Spinal cord (tissue), 10 donors: ENCODE data around the gene NADK2. TPM values are rescaled to one million over a fixed set of nuclear protein-coding genes. Genes with fewer than 3 reads are reported as not detected.
A peak's percentile ranks its signal among the peaks of the same experiment; 100 is the strongest.

Source experiments
- DNase-seq, 6 donors: peaks; one replicate each; pipeline versions ENCODE4 v3.0.0 to v3.0.0-alpha.2; 2013 to 2015; ENCODE audit warnings: low spot score in 6 of 6, low read depth in 4 of 6
- H3K27ac ChIP-seq: one replicate; pipeline ENCODE4 v1.5.1; 2013; ENCODE audit warnings: low read depth, low read length, control low read depth
- H3K27me3 ChIP-seq: one replicate; pipeline ENCODE4 v1.6.1; 2013; ENCODE audit warnings: low read length; ENCODE audit not compliant: control insufficient read depth, insufficient read depth
- H3K36me3 ChIP-seq: one replicate; pipeline ENCODE4 v1.6.1; 2013; ENCODE audit warnings: low read length; ENCODE audit not compliant: control insufficient read depth, insufficient read depth
- H3K4me1 ChIP-seq: one replicate; pipeline ENCODE4 v1.6.1; 2013; ENCODE audit warnings: low read length; ENCODE audit not compliant: control insufficient read depth, insufficient read depth
- H3K4me3 ChIP-seq: one replicate; pipeline ENCODE4 v1.5.1; 2013; ENCODE audit warnings: low read depth, low read length, control low read depth
- H3K9me3 ChIP-seq: one replicate; pipeline ENCODE4 v1.6.1; 2013; ENCODE audit warnings: low read length; ENCODE audit not compliant: control insufficient read depth, insufficient read depth
- WGBS: methylation state at CpG from one replicate; pipeline ENCODE4 v1.1.5; 2013; ENCODE audit warnings: missing lambda C conversion rate; ENCODE audit not compliant: insufficient coverage; 5-methylcytosine and 5-hydroxymethylcytosine counted together
- polyA plus RNA-seq, 2 donors: library from polyadenylated mRNA; unstranded; fragments of 120-200 nt; gene quantifications; one replicate each; pipeline ENCODE4 v1.2.1, GENCODE V29; 2013; ENCODE audit not compliant: insufficient read length in 2 of 2
- total RNA-seq, 2 donors: library from RNA; depleted of rRNA in 1 of 2; stranded (reverse); fragments of 120-200 nt in 1 of 2; fragments of >200 nt in 1 of 2; gene quantifications; one replicate each; pipeline versions ENCODE4 v1.2.3 to v1.2.4, GENCODE V29; 2013 to 2014
- donor health status: healthy.

NADK2 gene
- total and polyA plus RNA-seq, 4 donors, result 58.5 to 90.4 (median 78.8) TPM

DNA sequence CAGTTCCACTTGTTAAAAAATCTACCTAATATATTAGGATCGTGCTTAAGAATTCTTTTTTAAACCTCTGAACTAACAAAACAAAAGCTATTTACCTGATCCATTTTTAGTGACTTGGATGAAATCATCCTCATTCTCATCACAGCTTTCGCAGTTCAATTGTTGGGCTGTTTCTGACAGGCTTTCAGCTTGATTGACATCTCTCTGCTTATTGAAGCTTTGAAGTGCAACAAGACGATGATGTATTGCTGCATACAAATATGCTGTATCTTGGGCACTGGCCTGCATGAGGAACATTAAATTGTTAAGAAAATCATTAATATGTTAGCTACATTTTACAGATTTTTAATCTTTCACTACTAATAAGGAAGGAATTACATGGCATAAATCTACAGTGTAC lies 9.5 kb upstream of the NADK2 start:
- DNase-seq, result no peak
- Histone ChIP-seq H3K9me3 (no peaks in the 10 kb centered on the region), H3K27me3 (no peaks in the 10 kb centered on the region), H3K4me3 (no peak overlapping the region), H3K4me1 (no peaks in the 10 kb centered on the region), H3K36me3 (no peaks in the 10 kb centered on the region), H3K27ac (no peak overlapping the region)
- WGBS, result 100% methylated on average over 1 of the region's 3 CpGs

DNA sequence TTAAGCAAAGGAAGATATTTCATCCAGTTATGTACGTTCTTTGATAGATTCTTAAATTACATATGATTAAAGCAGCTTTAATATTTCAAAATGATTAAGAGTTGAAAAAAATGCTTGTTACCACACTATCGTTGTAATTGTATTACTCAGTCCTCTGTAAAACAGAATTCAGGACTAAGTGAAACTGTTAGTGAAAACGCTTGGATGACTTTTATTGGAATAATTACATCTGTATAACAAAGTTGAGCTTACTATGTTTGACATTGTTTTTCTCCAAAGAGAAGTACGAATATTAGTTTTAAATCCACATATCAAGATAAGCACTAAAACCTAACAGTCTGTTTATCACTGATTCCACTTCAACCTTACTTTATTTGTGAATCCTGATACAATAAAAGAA lies 8.7 kb upstream of the NADK2 start:
- Histone ChIP-seq H3K27ac (no peak overlapping the region), H3K4me3 (no peak overlapping the region), H3K36me3 (no peaks in the 10 kb centered on the region), H3K27me3 (no peaks in the 10 kb centered on the region), H3K9me3 (no peaks in the 10 kb centered on the region), H3K4me1 (no peaks in the 10 kb centered on the region)
- DNase-seq, result no peak
- WGBS, result no CpG with 5 or more reads among the region's 4 CpGs

DNA sequence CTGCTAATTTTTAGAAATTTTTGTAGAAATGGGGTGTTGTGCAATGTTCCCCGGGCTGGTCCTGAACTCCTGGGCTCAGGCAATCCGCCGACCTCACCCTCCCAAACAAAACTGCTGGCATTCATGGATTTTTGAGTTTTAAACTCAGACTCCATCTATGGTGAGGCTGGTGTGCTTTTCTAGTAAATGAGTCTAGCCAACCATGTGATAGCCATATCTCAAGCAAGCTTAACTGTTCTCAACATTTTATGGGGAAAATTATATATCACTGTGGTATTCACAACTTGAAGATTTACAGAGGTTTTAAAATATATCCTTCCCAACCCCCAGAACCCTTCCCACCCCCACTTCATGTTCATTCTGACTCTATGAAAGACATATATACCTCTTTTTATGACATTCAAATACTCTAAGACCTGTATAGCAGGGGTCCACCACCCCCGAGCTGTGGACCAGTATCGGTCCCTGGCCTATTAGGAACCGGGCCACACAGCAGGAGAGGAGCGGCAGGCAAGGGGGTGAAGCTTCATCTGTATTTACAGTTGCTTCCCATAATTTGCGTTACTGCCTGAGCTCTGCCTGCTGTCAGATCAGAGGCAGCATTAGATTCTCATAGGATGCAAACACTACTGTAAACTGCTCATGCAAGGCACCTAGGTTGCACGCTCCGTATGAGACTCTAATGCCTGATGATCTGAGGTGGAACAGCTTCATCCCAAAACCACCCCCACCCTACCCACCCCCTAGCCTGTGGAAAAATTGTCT lies 4.5 kb upstream of the NADK2 start:
- H3K27ac ChIP-seq, result no peak overlapping the region
- 91% methylated on average over 5 of the region's 10 CpGs for WGBS
- H3K27me3 ChIP-seq, result no peaks in the 10 kb centered on the region

DNA sequence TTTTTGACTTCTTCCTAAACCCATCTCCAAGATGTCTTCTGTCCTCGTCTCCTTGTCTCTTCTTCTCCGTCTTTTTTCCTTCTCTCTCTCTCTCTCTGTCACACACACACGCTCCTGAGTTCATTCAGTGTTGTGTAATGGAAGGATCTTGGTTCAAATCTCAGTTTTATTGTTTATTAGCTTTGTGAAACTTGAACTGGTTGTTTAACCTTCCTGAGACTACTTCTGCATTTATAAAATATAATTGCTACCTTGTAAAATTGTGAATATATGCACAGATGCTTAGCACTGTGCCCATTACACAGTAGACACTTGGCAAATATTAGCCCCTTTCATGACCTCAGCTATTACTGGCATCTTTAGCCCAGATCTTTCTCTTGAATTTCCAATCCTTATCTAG lies 2.4 kb upstream of the NADK2 start:
- no peak for DNase-seq
- H3K36me3 ChIP-seq, result no peaks in the 10 kb centered on the region
- no peak overlapping the region for H3K27ac ChIP-seq
- H3K9me3 ChIP-seq, result no peaks in the 10 kb centered on the region
- no peaks in the 10 kb centered on the region for H3K27me3 ChIP-seq
- WGBS, result no CpG with 5 or more reads among the region's 3 CpGs
- H3K4me1 ChIP-seq, result peaks cover 10% of the 10 kb centered on the region
- no peak overlapping the region for H3K4me3 ChIP-seq

More for the DNA sequence above, 4.5 kb upstream of the NADK2 start:
- no peaks in the 10 kb centered on the region for H3K9me3 ChIP-seq
- DNase-seq, result no peak
- no peak overlapping the region for H3K4me3 ChIP-seq
- H3K4me1 ChIP-seq, result peaks cover 10% of the 10 kb centered on the region
- H3K36me3 ChIP-seq, result no peaks in the 10 kb centered on the region

DNA sequence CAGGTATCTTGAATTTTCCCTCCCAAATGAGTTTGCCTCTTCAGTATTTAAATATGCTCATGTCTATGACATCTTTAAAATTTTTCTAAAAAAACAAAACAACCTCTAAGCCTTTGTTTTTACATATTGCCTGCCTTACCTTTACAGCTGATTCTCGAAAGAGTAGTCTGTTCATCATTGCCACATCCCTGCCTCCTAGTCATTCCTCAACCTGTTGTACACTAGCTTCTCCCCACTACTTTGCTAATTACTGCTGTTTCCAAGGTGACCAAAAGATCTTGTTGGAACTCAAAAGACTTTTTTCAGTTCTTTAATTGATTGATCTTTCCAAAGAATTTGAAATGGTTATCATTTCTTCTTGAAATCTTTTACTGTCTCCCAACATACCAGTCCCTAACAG lies 1.9 kb upstream of the NADK2 start:
- H3K27ac ChIP-seq, result no peak overlapping the region

DNA sequence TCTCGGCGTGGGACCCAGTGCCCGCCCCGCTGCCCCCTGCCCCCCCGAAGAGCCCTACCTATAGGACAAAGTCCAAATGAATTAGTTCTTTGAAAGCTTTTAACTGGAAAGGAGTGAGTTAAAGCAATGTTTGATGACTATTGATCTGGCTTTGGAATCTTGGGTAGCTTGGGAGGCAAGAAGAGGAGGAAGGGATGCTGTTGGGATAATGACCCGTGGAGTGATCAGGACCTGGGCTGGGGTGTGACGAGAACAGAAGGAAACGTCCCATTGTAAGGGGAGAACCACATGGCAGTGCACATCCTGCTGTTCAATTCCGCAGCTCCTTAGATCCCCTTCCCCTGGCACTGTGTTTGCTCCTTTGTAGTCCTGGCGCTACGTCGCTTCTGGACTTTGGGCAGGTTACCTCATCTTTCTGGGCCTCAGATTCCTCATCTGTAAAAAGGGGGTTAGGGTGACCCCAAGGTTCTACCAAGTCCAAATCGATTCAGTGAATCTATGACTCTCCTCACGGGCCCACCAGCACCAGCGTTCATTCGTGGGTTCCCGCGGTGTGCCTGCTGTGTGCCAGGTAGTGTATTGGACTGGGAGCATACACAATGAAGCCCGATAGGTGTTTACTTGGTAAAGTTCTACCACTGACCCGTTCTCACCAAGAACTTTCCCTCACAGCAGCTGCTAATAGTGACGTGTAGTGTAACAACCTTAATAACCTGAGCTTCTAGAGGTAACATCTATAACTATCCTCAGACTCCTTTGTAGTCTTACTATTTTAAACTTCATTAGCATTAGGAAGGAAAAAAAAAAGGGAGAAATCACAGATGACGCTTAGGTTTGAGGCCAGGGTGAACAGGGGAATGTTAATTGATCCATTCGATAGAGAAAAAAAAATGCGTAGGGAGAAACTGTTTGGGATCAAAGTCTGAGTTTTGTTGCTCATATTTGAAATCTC lies 1.1 kb upstream of the NADK2 start:
- H3K4me3 ChIP-seq, result peak overlapping the region; percentile 88
- no peak for DNase-seq
- no peaks in the 10 kb centered on the region for H3K27me3 ChIP-seq
- no peaks in the 10 kb centered on the region for H3K36me3 ChIP-seq
- peaks cover 10% of the 10 kb centered on the region for H3K4me1 ChIP-seq
- H3K9me3 ChIP-seq, result no peaks in the 10 kb centered on the region
- peak overlapping the region; percentile 99 for H3K27ac ChIP-seq
- 53% methylated on average over 5 of the region's 24 CpGs for WGBS

More for the DNA sequence above, 1.9 kb upstream of the NADK2 start:
- no peak overlapping the region for H3K4me3 ChIP-seq
- DNase-seq, result no peak
- peaks cover 10% of the 10 kb centered on the region for H3K4me1 ChIP-seq
- 62% methylated on average over 1 of the region's 1 CpG for WGBS
- H3K9me3 ChIP-seq, result no peaks in the 10 kb centered on the region
- no peaks in the 10 kb centered on the region for H3K36me3 ChIP-seq
- no peaks in the 10 kb centered on the region for H3K27me3 ChIP-seq

DNA sequence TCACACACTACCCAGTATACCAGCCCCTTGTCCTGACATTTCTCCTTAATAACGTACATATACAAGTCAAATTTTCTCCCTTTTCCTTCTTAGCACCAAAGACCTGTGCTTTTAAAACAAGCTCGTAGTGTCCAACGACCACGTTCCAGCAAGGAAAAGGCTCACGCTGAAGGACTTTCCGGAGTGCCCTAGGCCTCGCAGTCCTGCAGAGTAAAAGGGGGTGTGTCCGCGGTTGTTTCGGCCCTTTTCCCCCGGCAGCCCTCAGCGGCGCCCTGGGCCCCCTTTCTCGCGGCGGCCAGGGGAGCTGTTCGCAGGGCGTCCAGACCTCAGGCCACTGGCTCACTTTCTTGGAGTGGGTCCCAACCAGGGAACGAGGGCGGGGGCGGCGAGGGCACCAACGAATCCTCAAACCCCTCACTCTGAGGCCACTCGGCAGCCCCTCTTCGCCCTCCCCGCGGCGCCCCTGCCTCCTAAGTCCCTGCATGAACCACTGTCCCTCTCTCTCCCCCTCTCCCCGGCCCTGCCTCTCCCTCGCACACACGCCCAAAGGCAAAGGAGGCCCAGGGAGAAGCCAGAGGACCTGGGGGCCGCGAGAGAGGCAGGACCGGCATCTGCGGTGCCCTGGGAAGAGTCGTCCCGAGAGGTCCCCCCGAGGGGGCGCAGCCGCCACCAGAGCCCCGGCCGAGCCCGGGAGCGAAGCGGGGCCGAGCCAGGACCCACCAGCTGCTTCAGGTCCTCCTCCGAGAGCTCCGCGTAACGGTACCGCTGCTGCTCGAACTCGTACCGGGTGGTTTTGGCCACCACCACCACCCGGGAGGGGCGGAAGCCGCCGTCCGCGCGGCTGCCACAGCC lies 720 bp downstream of the NADK2 start:
- Histone ChIP-seq H3K4me1 (peaks cover 10% of the 10 kb centered on the region), H3K9me3 (no peaks in the 10 kb centered on the region), H3K36me3 (no peaks in the 10 kb centered on the region), H3K4me3 (peak overlapping the region; percentile 88), H3K27ac (peak overlapping the region; percentile 99), H3K27me3 (no peaks in the 10 kb centered on the region)
- under 1% methylated on average over 60 of the region's 61 CpGs for whole genome bisulfite sequencing
- DNase-seq, result peak in 5 of 6 donors; percentile 32 to 85 (median 54)

DNA sequence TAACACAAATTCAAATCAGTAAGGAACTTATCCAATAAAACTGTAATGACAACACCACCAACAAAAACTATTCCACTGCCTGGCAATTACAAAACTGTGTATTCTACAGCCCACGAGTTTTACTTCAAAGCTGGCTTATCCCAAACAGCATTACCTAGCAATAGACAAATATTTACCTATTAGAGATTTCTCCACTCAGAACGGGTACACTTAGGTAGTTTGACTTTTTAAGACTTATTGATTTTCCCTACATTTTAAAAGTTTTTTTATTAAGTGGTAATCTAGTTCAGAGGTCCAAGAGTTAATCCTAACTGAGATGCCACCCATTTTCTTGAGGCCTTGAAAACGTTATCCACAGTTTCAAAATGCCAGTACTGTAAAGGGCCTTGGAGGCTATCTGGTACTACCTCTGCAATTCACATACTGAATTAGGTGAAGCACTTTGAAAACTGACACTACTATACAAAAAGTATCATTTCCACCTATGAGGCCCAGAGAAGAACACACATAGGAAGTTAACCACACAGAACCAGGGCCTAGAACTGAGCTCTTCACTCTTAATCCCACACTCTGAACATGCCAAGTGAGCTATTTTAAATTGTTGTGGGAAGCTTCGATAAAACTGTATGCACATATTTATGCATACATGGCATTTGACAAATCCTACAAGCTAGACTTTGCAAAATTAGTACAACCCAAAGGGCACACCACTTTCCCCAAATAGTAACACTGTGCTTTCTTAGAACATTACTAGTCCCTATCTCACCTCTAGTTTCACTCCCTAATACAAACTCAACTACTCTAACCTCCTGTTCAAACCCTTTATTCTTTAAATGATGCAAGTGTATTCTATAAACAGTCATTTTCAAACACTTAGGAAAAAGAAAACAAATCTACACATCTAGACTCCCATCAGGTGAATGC lies 2.1 kb downstream of the NADK2 start:
- no peaks in the 10 kb centered on the region for H3K9me3 ChIP-seq
- peak in 1 of 6 donors; percentile 9 for DNase-seq
- peaks cover 10% of the 10 kb centered on the region for H3K4me1 ChIP-seq
- H3K36me3 ChIP-seq, result no peaks in the 10 kb centered on the region
- H3K27ac ChIP-seq, result peak overlapping the region; percentile 99
- no peaks in the 10 kb centered on the region for H3K27me3 ChIP-seq
- 37% methylated on average over 2 of the region's 4 CpGs for WGBS
- H3K4me3 ChIP-seq, result peak overlapping the region; percentile 88
